CD4-positive, CD25-positive, alpha-beta regulatory T cell (primary cell): ENCODE data around the gene SOX2. TPM values are rescaled to one million over a fixed set of nuclear protein-coding genes. Genes with fewer than 3 reads are reported as not detected.

Source experiments
- ATAC-seq, 2 donors: fragments of 150-1000 bp; cut with Tn5 transposase; one replicate each; pipeline ENCODE4 v1.10.0; 2021; ENCODE audit warnings: low read depth in 2 of 2, moderate number of reproducible peaks in 2 of 2, moderate library complexity in 1 of 2
- DNase-seq, 3 donors: peaks; one replicate each; pipeline versions ENCODE4 v3.0.0 to v3.0.0-alpha.2; 2012 to 2022; ENCODE audit warnings: mixed read lengths in 1 of 3
- H3K27ac ChIP-seq: one replicate; pipeline ENCODE4 v1.7.0; 2013; ENCODE audit warnings: mild to moderate bottlenecking, low read length; ENCODE audit not compliant: insufficient read depth, poor library complexity, severe bottlenecking
- H3K27me3 ChIP-seq: one replicate; pipeline ENCODE4 v1.7.0; 2013; ENCODE audit warnings: low read length; ENCODE audit not compliant: control insufficient read depth, insufficient read depth
- H3K36me3 ChIP-seq: one replicate; pipeline ENCODE4 v1.7.0; 2013; ENCODE audit warnings: mild to moderate bottlenecking, low read length, moderate library complexity; ENCODE audit not compliant: control insufficient read depth, insufficient read depth
- H3K4me1 ChIP-seq: 2 replicates; pipeline ENCODE4 v1.7.0; 2013; ENCODE audit warnings: mild to moderate bottlenecking, low read length; ENCODE audit not compliant: insufficient read depth, control insufficient read depth, poor library complexity, severe bottlenecking
- H3K4me3 ChIP-seq: one replicate; pipeline ENCODE4 v1.7.0; 2013; ENCODE audit warnings: low read depth, mild to moderate bottlenecking, low read length, moderate library complexity
- H3K9me3 ChIP-seq, 2 experiments: 1 replicate in 1 of 2; 2 replicates in 1 of 2; pipeline ENCODE4 v1.7.0; 2013; ENCODE audit warnings: low read length in 2 of 2, mild to moderate bottlenecking in 1 of 2, moderate library complexity in 1 of 2; ENCODE audit not compliant: control insufficient read depth in 2 of 2
- H3K27ac Mint-ChIP-seq, 3 donors: one replicate each; pipeline ENCODE4 v1.8.0; 2020 to 2022; ENCODE audit warnings: mild to moderate bottlenecking in 3 of 3, mixed read lengths in 3 of 3, moderate library complexity in 2 of 3
- H3K27me3 Mint-ChIP-seq: one replicate; pipeline ENCODE4 v1.8.0; 2022; ENCODE audit warnings: mild to moderate bottlenecking, mixed read lengths
- H3K36me3 Mint-ChIP-seq: one replicate; pipeline ENCODE4 v1.8.0; 2020; ENCODE audit warnings: mixed read lengths
- H3K4me1 Mint-ChIP-seq, 4 donors: one replicate each; pipeline ENCODE4 v1.8.0; 2020 to 2022; ENCODE audit warnings: mixed read lengths in 4 of 4, mild to moderate bottlenecking in 1 of 4
- H3K4me3 Mint-ChIP-seq, 4 donors: one replicate each; pipeline ENCODE4 v1.8.0; 2020 to 2022; ENCODE audit warnings: mild to moderate bottlenecking in 4 of 4, mixed read lengths in 4 of 4, moderate library complexity in 3 of 4
- H3K9me3 Mint-ChIP-seq, 7 donors: one replicate each; pipeline ENCODE4 v1.8.0; 2020 to 2022; ENCODE audit warnings: mixed read lengths in 7 of 7, mild to moderate bottlenecking in 3 of 7, moderate library complexity in 2 of 7
- polyA plus RNA-seq, 4 donors: library from polyadenylated mRNA; unstranded; fragments of 300-500 nt; fragmentation: Illumina TruSeq; gene quantifications; one replicate each; pipeline ENCODE4 v1.2.3, GENCODE V29; 2021
- total RNA-seq: library from RNA; stranded (reverse); gene quantifications from one replicate; pipeline ENCODE4 v1.2.3, GENCODE V29; 2022

Gene SOX2
- total and polyA plus RNA-seq, 5 donors from 2014 or later, result not detected

- no peak overlapping the region for H3K27ac ChIP-seq
- ATAC-seq, result no peak
- no peaks in the 10 kb centered on the region for H3K36me3 ChIP-seq
- peaks cover 89% of the 10 kb centered on the region for H3K27me3 Mint-ChIP-seq
- DNase-seq, result no peak
- peaks cover 6 to 9% of the 10 kb centered on the region in 2 experiments for H3K9me3 ChIP-seq
- H3K9me3 Mint-ChIP-seq, result peaks cover 1 to 14% (median 6%) of the 10 kb centered on the region in 7 donors
- peaks cover 7 to 37% (median 15%) of the 10 kb centered on the region in 4 donors for H3K4me1 Mint-ChIP-seq
- peak overlapping the region in 1 of 3 donors; percentile 66 for H3K27ac Mint-ChIP-seq
- peaks cover 17% of the 10 kb centered on the region for H3K4me1 ChIP-seq
- H3K27me3 ChIP-seq, result peaks cover 56% of the 10 kb centered on the region
- peak overlapping the region in 1 of 4 donors; percentile 47 for H3K4me3 Mint-ChIP-seq
- no peak overlapping the region for H3K4me3 ChIP-seq
- H3K36me3 Mint-ChIP-seq, result no peaks in the 10 kb centered on the region
These were observed 12.4 kb upstream of the SOX2 start for GRCh38 chr3:181699171-181699903.

- Mint-ChIP-seq H3K4me1 (peaks cover 7 to 41% (median 20%) of the 10 kb centered on the region in 4 donors), H3K27me3 (peaks cover 91% of the 10 kb centered on the region), H3K27ac (peak overlapping the region in 1 of 3 donors; percentile 5), H3K9me3 (peaks cover 1 to 17% (median 6%) of the 10 kb centered on the region in 7 donors), H3K4me3 (peak overlapping the region; percentile 0 to 65 (median 7)), H3K36me3 (no peaks in the 10 kb centered on the region)
- H3K36me3 ChIP-seq, result no peaks in the 10 kb centered on the region
- peak overlapping the region; percentile 57 for H3K4me3 ChIP-seq
- ATAC-seq (peak in 1 of 2 donors; percentile 31), DNase-seq (peak; percentile 13 to 70 (median 47))
- peaks cover 65% of the 10 kb centered on the region for H3K27me3 ChIP-seq
- peaks cover 20% of the 10 kb centered on the region for H3K4me1 ChIP-seq
- H3K27ac ChIP-seq, result no peak overlapping the region
- peaks cover 6 to 11% of the 10 kb centered on the region in 2 experiments for H3K9me3 ChIP-seq
These were observed 11.3 kb upstream of the SOX2 start for GRCh38 chr3:181700168-181701087.

GRCh38 chr3:181701096-181701495, 10.6 kb upstream of the SOX2 start:
- H3K27ac ChIP-seq, result no peak overlapping the region
- Mint-ChIP-seq H3K4me1 (peaks cover 7 to 38% (median 19%) of the 10 kb centered on the region in 4 donors), H3K27ac (no peak overlapping the region), H3K9me3 (peaks cover 1 to 20% (median 6%) of the 10 kb centered on the region in 7 donors), H3K36me3 (no peaks in the 10 kb centered on the region), H3K4me3 (peak overlapping the region in 2 of 4 donors; percentile 0 to 65), H3K27me3 (peaks cover 94% of the 10 kb centered on the region)
- peaks cover 6 to 14% of the 10 kb centered on the region in 2 experiments for H3K9me3 ChIP-seq
- DNase-seq (no peak), ATAC-seq (no peak)
- H3K36me3 ChIP-seq, result no peaks in the 10 kb centered on the region
- no peak overlapping the region for H3K4me3 ChIP-seq
- peaks cover 69% of the 10 kb centered on the region for H3K27me3 ChIP-seq
- peaks cover 20% of the 10 kb centered on the region for H3K4me1 ChIP-seq

GRCh38 chr3:181703601-181704420, 7.9 kb upstream of the SOX2 start:
- Mint-ChIP-seq H3K36me3 (no peaks in the 10 kb centered on the region), H3K9me3 (peaks cover 1 to 20% (median 6%) of the 10 kb centered on the region in 7 donors), H3K27me3 (peaks cover 94% of the 10 kb centered on the region), H3K4me3 (peak overlapping the region in 1 of 4 donors; percentile 39), H3K27ac (no peak overlapping the region), H3K4me1 (peaks cover 7 to 29% (median 19%) of the 10 kb centered on the region in 4 donors)
- DNase-seq, result no peak
- H3K27ac ChIP-seq, result no peak overlapping the region
- peaks cover 63% of the 10 kb centered on the region for H3K27me3 ChIP-seq
- ATAC-seq, result no peak
- peaks cover 3 to 14% of the 10 kb centered on the region in 2 experiments for H3K9me3 ChIP-seq
- no peak overlapping the region for H3K4me3 ChIP-seq
- H3K36me3 ChIP-seq, result no peaks in the 10 kb centered on the region
- peaks cover 20% of the 10 kb centered on the region for H3K4me1 ChIP-seq

GRCh38 chr3:181704421-181705085, 7.2 kb upstream of the SOX2 start:
- no peak for DNase-seq
- H3K27me3 Mint-ChIP-seq, result peaks cover 87% of the 10 kb centered on the region

GRCh38 chr3:181705086-181705480, 6.6 kb upstream of the SOX2 start:
- Mint-ChIP-seq H3K4me1 (peaks cover 13 to 33% (median 21%) of the 10 kb centered on the region in 4 donors), H3K27me3 (peaks cover 81% of the 10 kb centered on the region), H3K9me3 (peaks cover 1 to 16% (median 4%) of the 10 kb centered on the region in 7 donors), H3K36me3 (no peaks in the 10 kb centered on the region), H3K4me3 (no peak overlapping the region), H3K27ac (no peak overlapping the region)
- no peaks in the 10 kb centered on the region for H3K36me3 ChIP-seq
- peaks cover 3 to 14% of the 10 kb centered on the region in 2 experiments for H3K9me3 ChIP-seq
- H3K27me3 ChIP-seq, result peaks cover 69% of the 10 kb centered on the region
- H3K4me1 ChIP-seq, result peaks cover 25% of the 10 kb centered on the region
- H3K27ac ChIP-seq, result no peak overlapping the region
- no peak overlapping the region for H3K4me3 ChIP-seq
- ATAC-seq, result no peak
- no peak for DNase-seq

More at GRCh38 chr3:181704421-181705085, 7.2 kb upstream of the SOX2 start:
- H3K4me3 Mint-ChIP-seq, result peak overlapping the region in 2 of 4 donors; percentile 7 to 78
- H3K36me3 Mint-ChIP-seq, result no peaks in the 10 kb centered on the region
- Histone ChIP-seq H3K4me1 (peaks cover 21% of the 10 kb centered on the region), H3K27ac (no peak overlapping the region), H3K36me3 (no peaks in the 10 kb centered on the region), H3K9me3 (peaks cover 3 to 14% of the 10 kb centered on the region in 2 experiments), H3K27me3 (peaks cover 66% of the 10 kb centered on the region), H3K4me3 (no peak overlapping the region)
- H3K4me1 Mint-ChIP-seq, result peaks cover 10 to 29% (median 20%) of the 10 kb centered on the region in 4 donors
- peak overlapping the region in 1 of 3 donors; percentile 79 for H3K27ac Mint-ChIP-seq
- ATAC-seq, result no peak
- H3K9me3 Mint-ChIP-seq, result peaks cover 1 to 18% (median 6%) of the 10 kb centered on the region in 7 donors
